NOMO-1 (cell line): ENCODE results near the gene PRTG.
"Not testable (repeated sequence)": the region's sequence is repeated elsewhere in the genome, so short reads cannot be mapped to it uniquely, and the experiment has no call there.

Source experiments
- DNase-seq, 2 experiments: peaks; one replicate each; lab custom pipeline; 2025; ENCODE audit not compliant: unreplicated experiment in 2 of 2; lab: John Stamatoyannopoulos, UW

The PRTG gene

DNA sequence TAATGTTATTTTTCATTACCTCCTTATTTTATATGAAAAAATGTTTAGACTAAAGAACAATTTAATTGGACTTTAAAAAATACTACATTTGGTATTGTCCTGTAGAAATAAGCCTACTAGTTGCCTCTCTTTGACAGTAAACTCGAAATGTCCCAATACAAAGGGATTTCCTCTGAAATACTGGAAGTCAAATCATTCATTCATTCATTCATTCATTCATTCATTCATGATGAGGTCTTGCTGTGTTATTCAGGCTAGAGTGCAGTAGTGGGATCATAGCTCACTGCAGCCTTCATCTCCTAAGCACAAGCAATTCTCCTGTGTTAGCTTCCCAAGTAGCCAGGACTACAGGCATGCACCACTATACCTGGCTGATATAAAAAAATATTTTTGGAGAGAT, 104.2 kb downstream of the PRTG start:
- no peak for DNase-seq

DNA sequence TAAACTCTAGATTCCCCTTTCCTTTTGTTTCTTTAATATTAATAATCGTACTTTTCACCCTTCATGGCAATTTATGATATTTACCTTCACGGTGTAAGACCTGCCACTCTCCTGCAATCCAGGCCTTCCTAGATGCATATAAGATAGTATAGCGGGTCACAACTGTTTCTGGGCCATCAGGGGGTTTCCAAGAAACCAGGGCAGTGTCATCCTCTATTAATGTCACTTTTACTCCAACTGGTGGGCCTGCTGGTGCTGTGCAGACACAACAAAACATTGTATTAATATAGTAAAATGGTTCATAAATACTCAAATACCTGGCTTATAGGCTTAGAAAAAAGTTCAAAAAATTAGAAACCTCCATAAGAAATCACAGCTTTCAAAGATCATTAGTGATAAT, 105.9 kb downstream of the PRTG start:
- DNase-seq: no peak

DNA sequence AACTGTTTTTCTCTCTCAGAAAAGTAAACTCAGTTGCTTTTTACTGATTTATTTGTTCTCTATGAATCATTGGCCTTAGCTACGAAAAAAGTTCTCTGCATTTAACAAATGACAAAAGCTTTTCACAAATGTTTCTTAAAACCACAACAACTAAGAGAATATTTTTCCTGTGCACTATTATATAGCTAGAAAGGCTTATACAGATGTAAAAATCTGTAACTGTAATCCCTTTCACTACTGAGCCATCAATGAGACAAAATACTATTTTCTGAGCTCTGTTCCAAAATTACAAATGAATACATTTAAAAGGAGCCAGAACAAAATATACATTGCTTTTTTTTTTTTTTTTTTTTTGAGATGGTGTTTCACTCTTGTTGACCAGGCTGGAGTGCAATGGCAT, 109.2 kb downstream of the PRTG start:
- DNase-seq: no peak

DNA sequence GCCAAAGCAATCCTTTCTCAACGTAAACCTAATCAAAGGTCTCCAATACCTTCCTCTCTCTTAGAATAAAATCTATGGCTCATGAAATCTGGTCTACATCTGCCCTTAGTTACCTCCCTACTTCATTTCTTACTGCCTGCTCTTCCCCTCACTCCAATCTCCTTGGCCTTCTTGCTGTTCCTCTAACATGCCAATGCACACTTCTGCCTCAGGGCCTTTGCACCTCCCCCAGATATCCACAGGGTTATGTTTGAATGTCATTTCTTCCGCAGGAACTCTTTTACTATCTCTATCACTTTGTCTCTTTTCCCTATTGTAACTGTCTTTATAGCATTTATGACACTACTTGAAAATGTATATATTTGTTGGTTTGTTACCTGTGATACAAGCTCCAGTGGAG, 110.5 kb downstream of the PRTG start:
- no peak for DNase-seq

DNA sequence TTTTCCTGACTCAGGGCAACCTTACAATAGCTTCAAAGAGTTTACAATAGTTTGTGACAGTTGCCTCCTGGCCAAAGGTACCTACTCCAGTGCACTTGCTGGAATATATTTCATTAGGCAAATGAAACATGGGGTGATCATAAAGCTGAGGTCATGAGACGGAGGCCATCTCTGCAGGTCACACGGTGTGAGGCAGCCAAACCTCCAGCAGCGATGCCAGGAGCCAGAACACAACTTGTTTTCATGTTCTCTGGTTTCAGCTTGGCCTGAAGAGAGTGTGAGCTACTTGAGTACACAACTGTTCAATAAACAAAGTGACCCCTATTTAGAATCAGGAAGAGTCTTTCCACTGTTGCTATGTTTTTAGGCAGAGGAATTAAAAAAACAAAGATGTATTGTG, 112.1 kb downstream of the PRTG start:
- DNase-seq: no peak

DNA sequence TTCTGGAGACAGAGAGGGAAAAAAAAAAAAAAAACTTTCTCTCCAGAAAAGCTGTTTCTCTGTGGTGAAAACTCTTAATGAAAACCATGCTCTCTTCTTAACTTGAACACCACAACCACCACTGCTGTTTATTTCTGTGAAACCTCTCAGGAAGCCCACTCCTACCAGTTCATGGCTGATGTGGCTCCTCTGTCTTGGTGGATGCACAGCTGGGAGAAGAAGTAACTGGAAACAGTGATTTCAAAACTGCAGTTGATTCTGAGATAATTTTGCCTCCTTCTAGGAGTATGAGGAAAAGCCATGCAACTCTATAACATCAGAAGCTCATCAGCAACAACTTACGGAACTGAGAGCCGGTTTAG, 114.6 kb downstream of the PRTG start:
- DNase-seq: no peak

DNA sequence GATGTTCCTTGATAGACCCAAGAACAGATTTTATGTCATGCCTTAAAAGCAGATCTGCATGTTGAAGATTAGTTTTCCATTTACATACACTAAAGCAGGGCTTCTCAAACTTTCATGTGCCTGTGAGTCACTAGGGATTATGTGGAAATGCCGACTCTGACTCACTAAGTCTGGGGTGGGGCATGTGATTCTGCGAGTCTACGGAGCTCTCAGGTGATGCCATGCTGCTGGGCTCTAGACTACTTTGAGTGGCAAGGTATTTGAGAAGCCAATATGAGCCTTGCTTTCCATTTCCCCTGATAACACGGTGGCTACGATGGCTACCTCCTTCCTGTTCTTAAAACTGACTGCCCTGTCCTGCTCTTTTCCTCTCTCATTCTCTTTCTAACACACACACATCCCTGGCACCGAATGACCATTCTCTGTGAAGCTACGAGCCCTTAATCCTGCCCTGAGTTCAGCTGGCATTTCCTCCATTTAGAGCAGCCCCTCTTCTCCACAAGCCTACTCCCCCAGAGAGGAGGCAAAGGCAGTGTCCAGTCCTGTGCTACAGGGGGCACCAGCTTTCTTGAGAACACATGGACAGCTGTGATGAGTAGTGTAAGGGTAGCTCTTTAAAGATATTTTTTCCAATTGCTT, 115.1 kb downstream of the PRTG start:
- peak in 1 of 2 experiments; percentile 47 for DNase-seq

DNA sequence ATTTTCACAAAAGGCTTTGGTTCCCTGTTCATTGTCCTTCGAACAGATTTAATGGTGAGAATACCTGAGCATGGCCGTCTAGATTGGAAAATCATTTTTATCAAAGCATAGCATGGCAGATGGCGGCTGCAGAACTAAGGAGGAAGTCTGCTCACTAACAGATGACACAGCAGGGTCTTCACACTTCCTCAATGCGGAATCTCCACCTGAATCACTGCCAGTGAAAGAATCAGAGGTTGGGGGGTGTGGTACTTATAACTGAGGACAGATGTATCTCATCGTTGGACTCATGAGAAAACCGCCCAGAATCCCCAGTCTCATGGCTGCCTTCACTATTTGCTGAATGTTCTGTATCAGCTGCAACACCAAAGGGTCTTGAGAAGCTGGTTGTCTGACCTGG, 123.2 kb downstream of the PRTG start:
- DNase-seq: no peak

DNA sequence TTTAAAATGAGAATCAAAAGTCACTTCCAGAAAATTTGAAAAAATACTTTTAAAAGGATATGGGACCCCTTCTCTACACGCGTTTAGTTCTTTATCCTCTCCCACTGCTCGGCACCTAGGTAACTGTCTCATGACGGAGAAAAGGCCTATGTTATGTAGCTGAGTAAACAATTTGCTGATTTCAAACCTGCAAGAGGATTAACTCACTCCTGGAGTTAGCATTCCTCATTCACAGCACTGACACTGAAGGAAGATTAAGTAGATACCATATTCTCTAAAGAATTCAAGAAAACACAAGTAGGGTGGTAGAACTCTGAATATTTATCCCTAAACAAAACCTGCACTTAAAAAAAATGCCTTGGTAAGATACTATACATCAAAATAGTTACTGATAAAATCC, 124.6 kb downstream of the PRTG start:
- DNase-seq: no peak

DNA sequence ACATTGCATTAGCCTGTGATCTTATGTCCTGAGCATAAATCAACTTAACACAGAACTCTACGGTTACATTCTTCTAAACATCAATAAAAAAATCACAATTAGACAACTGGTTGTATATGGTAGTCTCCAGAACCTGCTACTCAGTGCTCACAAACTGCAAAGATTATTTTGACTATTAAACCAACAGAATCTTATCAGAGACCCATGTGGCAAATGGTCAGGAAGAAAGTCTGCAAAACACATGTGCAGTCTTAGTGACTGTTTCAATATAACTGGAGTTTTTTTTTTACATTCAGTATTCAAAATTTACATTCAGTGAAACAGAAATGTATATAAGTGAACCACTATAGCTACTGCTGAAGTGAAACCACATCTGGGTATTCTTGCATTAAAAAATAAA, 127.5 kb downstream of the PRTG start:
- no peak for DNase-seq

DNA sequence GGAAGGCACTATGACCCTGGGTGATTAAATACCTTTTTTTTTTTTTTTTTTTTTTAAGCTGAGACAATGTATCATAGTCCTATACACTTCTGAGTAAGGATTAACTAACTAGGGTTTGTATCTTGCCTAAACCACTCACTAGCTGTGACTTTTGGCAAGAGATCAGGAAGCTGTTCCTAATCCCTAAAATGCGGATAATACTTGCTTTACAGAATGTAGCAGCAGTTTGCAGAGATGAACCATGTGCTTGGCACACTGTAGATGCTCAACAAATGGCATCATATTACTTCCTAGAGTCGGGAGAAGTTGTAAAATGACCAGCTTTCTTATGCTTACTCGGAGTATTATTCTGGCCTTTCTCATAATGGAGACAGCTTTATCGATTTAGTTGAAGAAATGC, 129.2 kb downstream of the PRTG start:
- no peak for DNase-seq

DNA sequence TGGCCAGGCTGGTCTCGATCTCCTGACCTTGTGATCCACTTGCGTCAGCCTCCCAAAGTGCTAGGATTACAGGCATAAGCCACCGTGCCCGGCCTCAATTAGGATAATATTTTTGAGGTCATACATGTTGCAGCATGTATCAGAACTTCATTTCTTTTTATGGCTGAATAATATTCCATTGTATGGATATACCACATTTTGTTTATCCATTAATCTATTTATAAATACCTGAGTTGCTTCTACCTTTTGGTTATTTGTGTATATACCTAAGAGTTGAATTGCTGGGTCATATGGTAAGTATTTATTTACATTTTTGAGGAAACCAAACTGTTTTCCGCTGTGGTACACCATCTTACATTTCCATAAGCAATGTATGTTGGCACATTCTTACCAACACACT, 136.7 kb downstream of the PRTG start:
- no peak for DNase-seq

DNA sequence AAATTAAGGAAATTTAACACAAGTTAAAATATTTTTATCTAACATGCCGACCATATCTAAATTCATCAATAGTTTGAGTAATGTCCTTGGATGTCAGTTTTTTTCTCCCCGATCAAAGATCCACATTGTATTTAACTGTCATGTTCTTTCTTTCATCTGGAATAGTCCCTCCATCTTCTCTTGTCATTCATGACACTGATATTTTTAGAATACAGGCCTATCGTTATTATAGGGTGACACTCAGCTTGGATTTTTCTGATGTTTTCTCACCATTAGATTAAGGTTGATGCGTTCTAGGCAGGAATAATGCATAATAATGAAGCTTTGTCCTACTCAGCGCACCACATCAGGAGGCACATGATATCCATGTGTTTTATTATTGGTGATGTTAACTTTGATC, 141.6 kb downstream of the PRTG start:
- no peak for DNase-seq

DNA sequence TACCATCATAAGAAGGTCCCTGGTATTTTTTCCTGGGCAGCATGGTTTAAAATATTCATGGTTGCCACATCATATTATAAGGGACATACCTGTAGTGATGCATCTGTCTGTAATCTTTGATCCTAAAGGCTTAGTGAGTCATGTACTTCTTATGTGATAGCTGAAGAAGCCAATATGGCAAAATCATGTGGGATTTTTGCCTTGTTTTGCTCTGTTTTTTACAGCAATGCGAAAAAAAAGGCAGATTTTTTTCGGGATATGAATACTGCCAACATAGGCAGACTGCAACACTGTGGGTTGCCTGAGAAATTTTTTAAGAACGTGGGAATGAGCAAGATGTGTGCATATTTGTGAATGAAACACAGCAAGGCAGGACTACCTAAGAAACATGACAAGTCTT, 143.5 kb downstream of the PRTG start:
- no peak for DNase-seq

DNA sequence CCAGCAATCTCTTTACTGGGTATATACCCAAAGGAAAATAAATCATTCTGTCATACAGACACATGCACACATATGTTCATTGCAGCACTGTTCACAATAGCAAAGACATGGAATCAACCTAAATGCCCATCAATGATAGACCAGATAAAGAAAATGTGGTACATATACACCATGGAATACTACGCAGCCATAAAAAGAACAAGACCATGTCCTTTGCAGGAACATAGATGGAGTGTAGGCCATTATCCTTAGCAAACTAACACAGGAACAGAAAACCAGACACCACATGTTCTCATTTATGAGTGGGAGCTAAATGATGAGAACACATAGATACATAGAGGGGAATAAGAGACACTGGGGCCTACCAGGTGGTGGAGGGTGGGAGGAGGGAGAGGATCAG, 149.9 kb downstream of the PRTG start:
- not testable (repeated sequence) for DNase-seq

DNA sequence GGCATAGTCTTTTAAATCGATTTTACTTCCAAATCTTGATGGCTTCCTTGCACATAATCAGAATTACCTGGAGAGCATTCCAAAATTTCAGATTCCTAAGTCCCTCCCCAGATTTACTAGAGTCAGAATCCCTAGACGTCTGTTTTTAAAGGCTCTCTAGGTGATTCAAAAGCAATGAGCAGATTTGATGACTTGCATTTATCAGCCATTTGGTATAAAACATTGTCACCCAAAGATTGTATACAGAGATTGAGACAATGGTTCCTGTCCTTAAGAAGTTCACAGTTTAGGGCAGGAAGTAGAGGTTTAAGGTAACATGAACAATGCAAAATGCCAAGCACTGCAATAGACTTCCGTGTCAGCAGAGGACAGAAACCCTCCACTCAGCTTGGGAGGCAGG, 152.2 kb downstream of the PRTG start:
- no peak for DNase-seq

DNA sequence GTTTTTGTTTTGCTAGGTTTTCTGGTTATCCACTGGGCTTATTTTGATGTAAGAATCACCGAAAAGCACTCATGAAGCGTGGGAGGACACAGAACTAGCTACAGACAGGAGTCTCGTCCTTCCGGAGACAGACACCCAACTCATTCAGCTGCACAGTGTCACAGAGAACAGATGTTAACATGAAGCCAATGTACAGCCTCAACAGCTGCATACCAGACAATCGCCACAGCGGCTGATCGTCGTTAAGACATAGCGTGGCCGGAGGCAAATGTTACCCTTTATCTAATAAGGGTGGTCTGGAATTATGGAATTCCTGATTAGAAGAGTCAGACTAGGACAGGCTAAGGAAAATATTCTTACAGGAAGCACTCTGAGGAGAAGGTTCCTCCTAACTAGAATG, 153.7 kb downstream of the PRTG start:
- DNase-seq: no peak

DNA sequence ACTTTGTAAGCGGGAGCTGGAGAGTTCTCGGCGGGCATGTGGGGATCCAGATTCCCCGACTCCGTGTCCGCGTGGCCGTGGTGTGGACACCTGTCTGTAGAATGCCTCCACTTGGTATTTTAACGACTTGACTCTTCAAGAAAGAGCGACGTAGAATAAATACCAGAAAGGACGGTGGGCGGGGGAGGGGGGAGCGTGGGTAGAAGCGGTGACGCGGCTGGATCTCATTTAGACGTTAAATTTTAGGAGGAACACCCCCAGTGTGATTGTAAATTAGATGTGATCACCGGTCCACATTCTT, 154.2 kb downstream of the PRTG start:
- DNase-seq: no peak

DNA sequence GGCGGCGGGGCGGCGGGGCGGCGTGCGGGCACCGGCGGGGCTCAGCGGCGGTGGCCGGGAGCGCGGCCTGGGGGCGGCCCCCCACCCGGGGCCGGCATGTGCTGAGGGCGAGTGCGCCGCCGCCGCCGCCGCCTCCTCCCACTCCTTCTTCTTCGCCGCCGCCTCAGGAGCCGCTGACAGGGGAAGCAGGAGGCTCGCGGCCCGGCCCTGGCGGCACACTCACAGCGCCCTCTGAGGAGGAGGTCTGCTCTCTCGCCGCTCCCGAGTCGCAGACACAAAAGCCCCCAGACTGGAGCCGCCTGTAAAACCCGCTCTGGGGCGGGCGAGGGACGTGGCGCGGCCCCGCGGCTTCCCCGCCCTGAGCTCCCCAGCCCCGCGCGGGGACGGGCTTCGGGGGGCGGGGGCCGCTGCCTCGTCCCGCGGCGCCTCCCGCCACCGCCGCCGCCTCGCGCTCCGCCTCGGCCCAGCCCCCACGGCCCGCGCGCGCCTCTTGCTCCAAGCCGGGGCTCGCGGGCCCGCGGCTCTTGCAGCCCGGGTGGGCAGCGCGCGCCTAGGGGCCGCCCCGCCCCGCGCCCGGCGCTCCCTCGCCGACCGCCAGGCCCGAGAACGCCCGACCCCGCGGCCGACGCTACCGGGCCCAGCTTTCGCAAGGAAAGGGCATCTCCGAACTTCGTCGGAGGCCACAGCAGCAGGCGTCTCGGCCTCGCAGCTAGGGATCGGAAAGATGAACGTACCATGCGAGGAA, 154.7 kb downstream of the PRTG start, which contains the start of gene PYGO1:
PYGO1 (minus strand) TSS at position 276 of the 745 bp plus-strand sequence. CDS start 462 bp downstream, outside the sequence.
- DNase-seq: peak; percentile 18 to 57

DNA sequence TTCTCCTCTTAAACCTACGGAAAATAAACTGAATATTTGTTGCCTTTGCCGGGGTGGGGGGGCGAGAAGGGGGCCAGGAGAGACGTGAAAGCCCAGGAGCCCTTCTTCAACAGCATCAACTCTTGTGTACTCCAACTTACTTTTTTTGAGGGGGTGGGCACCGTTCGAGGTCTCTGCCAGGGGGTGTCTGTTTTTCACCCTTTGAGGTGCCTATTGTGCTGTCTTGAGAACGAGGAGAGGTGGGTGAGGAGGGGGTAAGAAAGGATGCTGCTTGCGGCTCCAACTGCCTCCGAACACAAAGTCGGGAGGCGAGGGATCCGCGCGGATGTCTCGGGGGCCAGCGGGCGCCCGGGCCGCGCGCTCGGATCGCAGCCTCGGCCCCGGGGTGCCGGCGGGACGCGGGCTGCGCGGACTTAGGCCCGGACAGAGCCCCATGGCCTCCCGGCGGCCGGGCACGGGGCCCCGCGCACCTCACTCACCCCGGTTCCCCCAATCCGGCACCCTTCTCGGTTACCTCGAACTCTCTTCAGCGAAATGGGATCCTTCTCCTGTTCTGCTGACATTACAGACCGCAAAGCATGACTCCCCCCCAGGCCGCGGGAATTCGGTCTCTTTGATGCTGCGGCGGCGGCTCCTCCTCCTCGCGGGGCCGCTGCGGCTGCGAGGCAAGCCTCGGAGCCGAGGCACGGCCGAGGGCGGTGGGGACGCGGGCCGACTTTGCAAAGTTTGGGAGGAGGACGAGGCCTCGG, 155.5 kb downstream of the PRTG start:
- DNase-seq: no peak

DNA sequence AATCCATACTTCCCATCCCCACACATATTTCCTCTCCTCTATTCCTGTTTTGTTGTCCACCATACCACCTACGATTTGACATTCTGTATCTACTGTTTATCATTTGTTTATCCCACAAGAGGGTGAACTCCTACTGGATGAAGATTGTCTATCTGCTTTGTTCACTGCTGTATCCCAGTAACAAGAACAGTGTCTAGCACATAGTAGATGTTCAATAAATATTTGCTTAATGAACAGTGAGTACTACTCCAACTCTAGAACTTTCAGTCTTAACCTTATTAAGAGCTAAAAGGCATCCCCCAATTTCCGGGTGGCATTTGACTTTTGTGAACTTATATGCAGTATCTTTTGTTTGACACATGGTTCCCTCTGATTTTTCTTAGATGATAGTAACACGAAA, 156.1 kb downstream of the PRTG start:
- no peak for DNase-seq

DNA sequence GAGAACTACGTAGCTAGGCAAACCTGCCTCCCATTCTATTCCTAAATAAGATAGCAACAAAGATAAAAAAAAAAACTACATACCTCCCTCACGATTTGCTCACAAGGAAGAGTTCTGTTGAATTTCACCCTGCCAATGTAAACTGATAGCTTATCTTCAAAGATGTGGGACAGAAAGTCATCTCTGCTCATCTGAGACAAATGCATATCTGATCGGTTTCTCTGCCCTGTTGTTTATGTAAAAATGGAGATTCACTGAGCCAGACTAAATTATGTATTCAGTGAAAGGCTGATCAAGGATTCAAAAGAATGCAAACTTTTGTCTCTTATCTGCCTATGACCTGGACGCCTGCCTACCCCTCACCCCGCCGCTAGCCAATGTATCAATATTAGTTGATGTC, 166.0 kb downstream of the PRTG start:
- DNase-seq: no peak
